GM19238 (cell line): ENCODE measurements around the gene COPS4.

Source experiments
- DNase-seq: peaks from one replicate; pipeline ENCODE4 v3.0.0; 2011; ENCODE audit warnings: low spot score; ENCODE audit not compliant: insufficient read length

The COPS4 gene

GRCh38 chr4:83121246-83121645 is 86.3 kb downstream of the COPS4 start:
- DNase-seq = no peak

- DNase-seq = no peak
Measured at GRCh38 chr4:83124111-83124780, 89.3 kb downstream of the COPS4 start.
